ENCODE results near the gene TAF7. TPM values are rescaled to one million over a fixed set of nuclear protein-coding genes. Genes with fewer than 3 reads are reported as not detected.
"Not testable (repeated sequence)": the region's sequence is repeated elsewhere in the genome, so short reads cannot be mapped to it uniquely, and the experiment has no call there.

Gene TAF7
- total RNA-seq, 1 donor from 2014 or later, result 78.0 TPM

GRCh38 chr5:141342773-141343172, 22.2 kb upstream of the TAF7 start:
- DNase-seq (ENCODE audit: low read depth), result no peak
- H3K27me3 ChIP-seq (ENCODE audit: control insufficient read depth, insufficient read depth, low read length), result peaks cover 18% of the 10 kb centered on the region
- H3K36me3 ChIP-seq (ENCODE audit: control insufficient read depth, insufficient read depth, low read length), result no peaks in the 10 kb centered on the region
- TF ChIP-seq CTCF (IDR thresholded peaks at IDR 0.05; ENCODE audit: insufficient read depth, low read length, poor library complexity, severe bottlenecking), result no peak
- no peak overlapping the region for H3K4me3 ChIP-seq (ENCODE audit: low read depth, low read length)

GRCh38 chr5:141340781-141341354, 20.3 kb upstream of the TAF7 start:
- H3K27me3 ChIP-seq (ENCODE audit: control insufficient read depth, insufficient read depth, low read length), result peaks cover 18% of the 10 kb centered on the region
- H3K4me3 ChIP-seq (ENCODE audit: low read depth, low read length); H3K36me3 ChIP-seq (ENCODE audit: control insufficient read depth, insufficient read depth, low read length); DNase-seq (ENCODE audit: low read depth): not testable (repeated sequence)

GRCh38 chr5:141338538-141339306, 18.1 kb upstream of the TAF7 start, which contains the start of gene PCDHGA2:
Gene PCDHGA2, plus strand, starts transcription at chr5:141338760.
- peak; percentile 51 for TF ChIP-seq CTCF (IDR thresholded peaks at IDR 0.05; ENCODE audit: insufficient read depth, low read length, poor library complexity, severe bottlenecking)

GRCh38 chr5:141332571-141332970, 12.0 kb upstream of the TAF7 start:
- not testable (repeated sequence) for H3K36me3 ChIP-seq (ENCODE audit: control insufficient read depth, insufficient read depth, low read length); H3K4me3 ChIP-seq (ENCODE audit: low read depth, low read length); H3K27me3 ChIP-seq (ENCODE audit: control insufficient read depth, insufficient read depth, low read length); DNase-seq (ENCODE audit: low read depth)

More at GRCh38 chr5:141338538-141339306, 18.1 kb upstream of the TAF7 start, which contains the start of gene PCDHGA2:
- H3K4me3 ChIP-seq (ENCODE audit: low read depth, low read length), result peak within 1 kb of the TSS; percentile 24
- no peak for DNase-seq (ENCODE audit: low read depth)
- H3K27me3 ChIP-seq (ENCODE audit: control insufficient read depth, insufficient read depth, low read length), result peaks cover 16% of the 10 kb centered on the region
- H3K36me3 ChIP-seq (ENCODE audit: control insufficient read depth, insufficient read depth, low read length), result no peaks in the 10 kb centered on the region

GRCh38 chr5:141330299-141331080, 9.9 kb upstream of the TAF7 start, which contains the start of gene PCDHGA1:
Gene PCDHGA1, plus strand, starts transcription at chr5:141330514.
- H3K4me3 ChIP-seq (ENCODE audit: low read depth, low read length), result no peak within 1 kb of the TSS
- H3K27me3 ChIP-seq (ENCODE audit: control insufficient read depth, insufficient read depth, low read length), result peaks cover 7% of the 10 kb centered on the region
- no peak for DNase-seq (ENCODE audit: low read depth)
- no peaks in the 10 kb centered on the region for H3K36me3 ChIP-seq (ENCODE audit: control insufficient read depth, insufficient read depth, low read length)
- peak; percentile 27 for TF ChIP-seq CTCF (IDR thresholded peaks at IDR 0.05; ENCODE audit: insufficient read depth, low read length, poor library complexity, severe bottlenecking)

- H3K36me3 ChIP-seq (ENCODE audit: control insufficient read depth, insufficient read depth, low read length), result no peaks in the 10 kb centered on the region
- no peak overlapping the region for H3K4me3 ChIP-seq (ENCODE audit: low read depth, low read length)
- DNase-seq (ENCODE audit: low read depth), result no peak
- TF ChIP-seq CTCF (IDR thresholded peaks at IDR 0.05; ENCODE audit: insufficient read depth, low read length, poor library complexity, severe bottlenecking), result no peak
- H3K27me3 ChIP-seq (ENCODE audit: control insufficient read depth, insufficient read depth, low read length), result peaks cover 5% of the 10 kb centered on the region
Observed at GRCh38 chr5:141328231-141328630, 7.6 kb upstream of the TAF7 start.

All from kidney epithelial cell (primary cell).